Uterus (tissue), 4 donors: Measurements from ENCODE around the gene GCDH. TPM values are rescaled to one million over a fixed set of nuclear protein-coding genes. Genes with fewer than 3 reads are reported as not detected.
A peak's percentile ranks its signal among the peaks of the same experiment; 100 is the strongest.

Source experiments
- DNase-seq, 2 donors: peaks; one replicate each; pipeline ENCODE4 v3.0.0-alpha.2; 2019 to 2020
- H3K27ac ChIP-seq, 2 donors: fragments of 200-600 bp; sonication (generic); 1 replicate in 1 of 2; 2 replicates in 1 of 2; pipeline ENCODE4 v1.5.1; 2016 to 2018
- H3K27me3 ChIP-seq, 2 donors: fragments of 200-600 bp; sonication (generic); one replicate each; pipeline ENCODE4 v1.5.1; 2018 to 2019; ENCODE audit warnings: control low read depth in 1 of 2
- H3K36me3 ChIP-seq, 2 donors: fragments of 200-600 bp; sonication (generic); one replicate each; pipeline ENCODE4 v1.5.1; 2019; ENCODE audit warnings: control low read depth in 1 of 2
- H3K4me1 ChIP-seq, 2 donors: fragments of 200-600 bp; sonication (generic); one replicate each; pipeline ENCODE4 v1.5.1; 2018 to 2019; ENCODE audit warnings: control low read depth in 1 of 2
- H3K4me3 ChIP-seq, 2 donors: fragments of 200-600 bp; sonication (generic); 1 replicate in 1 of 2; 2 replicates in 1 of 2; pipeline ENCODE4 v1.5.1; 2018 to 2019; ENCODE audit warnings: mild to moderate bottlenecking in 1 of 2
- H3K9me3 ChIP-seq, 2 donors: fragments of 200-600 bp; sonication (generic); one replicate each; pipeline ENCODE4 v1.5.1; 2019; ENCODE audit warnings: control low read depth in 1 of 2
- CTCF ChIP-seq, 4 experiments: fragments of 200-600 bp in 2 of 4; fragments of 450-650 bp in 2 of 4; sonication (generic) in 2 of 4; IDR thresholded peaks; one replicate each; pipeline ENCODE4 v1.5.1; 2016 to 2019; ENCODE audit warnings: antibody characterized with exemption in 4 of 4, mild to moderate bottlenecking in 2 of 4, moderate library complexity in 1 of 4
- POLR2A ChIP-seq, 2 donors: fragments of 450-650 bp; IDR thresholded peaks; one replicate each; pipeline ENCODE4 v1.6.1; 2016; ENCODE audit warnings: antibody characterized with exemption in 2 of 2, mild to moderate bottlenecking in 1 of 2, moderate library complexity in 1 of 2
- intact Hi-C: fragments of 100-400 bp; cut with DNase I; formaldehyde crosslinking; loops from one replicate; pipeline ENCODE4 v1.15.1; 2023; ENCODE audit warnings: low total_unique reads
- total RNA-seq, 4 donors: library from RNA; depleted of rRNA in 3 of 4; stranded (reverse); fragments of >200 nt in 3 of 4; gene quantifications; one replicate each; pipeline versions ENCODE4 v1.1.0 to v1.2.4, GENCODE V29; 2014 to 2023
- donor health status: DM: yes; HTN: yes; CAD: no.

Gene GCDH
- total RNA-seq, 4 donors from 2014 or later: 6.8 to 47.9 (median 18.2) TPM

- intact Hi-C loops: no loop called here
- no peaks in the 10 kb centered on the region for H3K9me3 ChIP-seq
- H3K4me1 ChIP-seq: peaks cover 7 to 22% of the 10 kb centered on the region in 2 donors
Observed at GRCh38 chr19:12937093-12937926, 46.4 kb downstream of the GCDH start.

GRCh38 chr19:12937927-12938778 is 47.2 kb downstream of the GCDH start, which contains the start of gene CALR:
CALR (plus strand) TSS chr19:12938609; CDS start chr19:12938680, 71 bp downstream.
- Histone ChIP-seq H3K4me1 (peaks cover 7 to 18% of the 10 kb centered on the region in 2 donors), H3K9me3 (no peaks in the 10 kb centered on the region), H3K36me3 (no peaks in the 10 kb centered on the region), H3K27me3 (no peaks in the 10 kb centered on the region), H3K4me3 (peak within 1 kb of the TSS; percentile 89 to 100), H3K27ac (peak within 1 kb of the TSS; percentile 90 to 94)
- peak; percentile 99 to 100 for DNase-seq
- intact Hi-C loops: no loop called here
- TF ChIP-seq POLR2A (IDR thresholded peaks at IDR 0.05): peak; percentile 100
- TF ChIP-seq CTCF (IDR thresholded peaks at IDR 0.05): peak in 1 of 4 experiments; percentile 45

More at GRCh38 chr19:12937093-12937926, 46.4 kb downstream of the GCDH start:
- peak overlapping the region; percentile 40 to 100 for H3K4me3 ChIP-seq
- no peak for DNase-seq
- peak overlapping the region in 1 of 2 donors; percentile 71 for H3K27ac ChIP-seq
- TF ChIP-seq CTCF (IDR thresholded peaks at IDR 0.05): no peak
- no peak for TF ChIP-seq POLR2A (IDR thresholded peaks at IDR 0.05)
- H3K27me3 ChIP-seq: no peaks in the 10 kb centered on the region
- no peaks in the 10 kb centered on the region for H3K36me3 ChIP-seq

- intact Hi-C loops: no loop called here
- H3K36me3 ChIP-seq: no peaks in the 10 kb centered on the region
- H3K27ac ChIP-seq: peak overlapping the region; percentile 90 to 94
- H3K4me1 ChIP-seq: peaks cover 7 to 18% of the 10 kb centered on the region in 2 donors
- no peaks in the 10 kb centered on the region for H3K27me3 ChIP-seq
- peak overlapping the region; percentile 89 to 100 for H3K4me3 ChIP-seq
- H3K9me3 ChIP-seq: no peaks in the 10 kb centered on the region
- peak in 1 of 2 donors; percentile 36 for DNase-seq
- peak in 1 of 4 experiments; percentile 6 for TF ChIP-seq CTCF (IDR thresholded peaks at IDR 0.05)
- TF ChIP-seq POLR2A (IDR thresholded peaks at IDR 0.05): no peak
Observed at GRCh38 chr19:12938779-12939601, 48.0 kb downstream of the GCDH start.

GRCh38 chr19:12939975-12940423 is 49.0 kb downstream of the GCDH start:
- peaks cover 7 to 18% of the 10 kb centered on the region in 2 donors for H3K4me1 ChIP-seq
- no peaks in the 10 kb centered on the region for H3K27me3 ChIP-seq
- H3K36me3 ChIP-seq: no peaks in the 10 kb centered on the region
- TF ChIP-seq POLR2A (IDR thresholded peaks at IDR 0.05) (no peak), CTCF (IDR thresholded peaks at IDR 0.05) (no peak)
- H3K9me3 ChIP-seq: no peaks in the 10 kb centered on the region
- DNase-seq: no peak
- H3K27ac ChIP-seq: peak overlapping the region in 1 of 2 donors; percentile 94
- intact Hi-C loops: no loop called here
- H3K4me3 ChIP-seq: peak overlapping the region; percentile 89 to 100
